GM21825 (cell line): ENCODE data around the gene MYCN.
"Not testable (repeated sequence)": the region's sequence is repeated elsewhere in the genome, so short reads cannot be mapped to it uniquely, and the experiment has no call there.

Experiments
- ATAC-seq: cut with Tn5 transposase; IDR thresholded peaks from one replicate; pipeline ENCODE4 v1.9.1; 2021; ENCODE audit warnings: mild to moderate bottlenecking, moderate library complexity; ENCODE audit not compliant: unreplicated experiment

Gene MYCN

GRCh38 chr2:15956751-15957736 lies 16.7 kb downstream of the MYCN start:
- no peak for ATAC-seq

DNA sequence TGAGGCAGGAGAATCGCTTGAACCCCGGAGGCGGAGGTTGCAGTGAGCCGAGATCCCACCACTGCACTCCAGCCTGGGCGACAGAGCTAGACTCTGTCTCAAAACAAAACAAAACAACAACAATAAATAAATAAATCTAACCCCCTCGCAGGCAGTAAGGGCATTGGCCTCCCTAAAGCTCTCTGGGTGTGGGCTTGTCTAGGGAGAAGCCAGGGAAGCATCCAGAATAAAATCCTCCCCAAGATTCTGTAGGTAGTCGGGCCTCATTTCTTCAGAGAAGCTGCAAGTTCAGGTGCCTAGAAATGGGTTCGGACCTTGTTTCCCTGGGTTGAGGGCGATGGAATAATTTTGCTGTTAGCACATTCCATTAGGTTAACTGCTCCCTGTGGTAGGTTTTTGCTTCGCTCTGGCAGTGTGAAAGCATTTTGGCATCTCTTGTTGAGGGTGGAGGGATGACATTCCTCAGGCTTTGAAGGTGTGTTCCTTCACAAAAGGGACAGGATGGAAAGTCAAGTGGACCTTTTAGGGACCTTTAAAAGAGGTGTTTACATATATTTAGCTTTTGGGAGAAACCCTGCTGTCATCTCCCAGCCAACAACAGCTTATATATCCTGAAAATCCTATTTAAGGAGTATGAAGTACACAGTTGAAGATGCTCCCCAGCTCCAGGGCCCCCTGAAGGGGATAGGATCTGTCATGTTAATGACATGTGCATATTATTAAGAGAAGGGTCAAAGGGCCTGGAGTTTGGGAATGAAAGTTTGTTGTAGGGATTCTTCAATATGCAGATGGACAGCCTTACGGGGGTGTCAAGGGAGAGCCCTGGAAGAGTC lies 17.7 kb downstream of the MYCN start:
- no peak for ATAC-seq

- no peak for ATAC-seq
Measured at GRCh38 chr2:15959331-15960153, 19.2 kb downstream of the MYCN start.

DNA sequence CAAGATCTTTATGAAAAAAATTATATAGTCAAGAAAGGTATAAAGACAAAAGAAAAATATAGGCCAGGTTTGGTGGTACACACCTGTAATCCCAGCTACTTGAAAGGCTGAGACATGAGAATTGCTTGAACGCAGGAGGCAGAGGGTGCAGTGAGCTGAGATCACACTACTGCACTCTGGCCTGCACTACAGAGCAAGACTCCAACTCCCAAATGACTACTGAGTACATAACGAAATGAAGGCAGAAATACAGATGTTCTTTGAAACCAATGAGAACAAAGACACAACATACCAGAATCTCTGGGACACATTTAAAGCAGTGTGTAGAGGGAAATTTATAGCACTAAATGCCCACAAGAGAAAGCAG lies 19.8 kb downstream of the MYCN start:
- ATAC-seq: not testable (repeated sequence)

DNA sequence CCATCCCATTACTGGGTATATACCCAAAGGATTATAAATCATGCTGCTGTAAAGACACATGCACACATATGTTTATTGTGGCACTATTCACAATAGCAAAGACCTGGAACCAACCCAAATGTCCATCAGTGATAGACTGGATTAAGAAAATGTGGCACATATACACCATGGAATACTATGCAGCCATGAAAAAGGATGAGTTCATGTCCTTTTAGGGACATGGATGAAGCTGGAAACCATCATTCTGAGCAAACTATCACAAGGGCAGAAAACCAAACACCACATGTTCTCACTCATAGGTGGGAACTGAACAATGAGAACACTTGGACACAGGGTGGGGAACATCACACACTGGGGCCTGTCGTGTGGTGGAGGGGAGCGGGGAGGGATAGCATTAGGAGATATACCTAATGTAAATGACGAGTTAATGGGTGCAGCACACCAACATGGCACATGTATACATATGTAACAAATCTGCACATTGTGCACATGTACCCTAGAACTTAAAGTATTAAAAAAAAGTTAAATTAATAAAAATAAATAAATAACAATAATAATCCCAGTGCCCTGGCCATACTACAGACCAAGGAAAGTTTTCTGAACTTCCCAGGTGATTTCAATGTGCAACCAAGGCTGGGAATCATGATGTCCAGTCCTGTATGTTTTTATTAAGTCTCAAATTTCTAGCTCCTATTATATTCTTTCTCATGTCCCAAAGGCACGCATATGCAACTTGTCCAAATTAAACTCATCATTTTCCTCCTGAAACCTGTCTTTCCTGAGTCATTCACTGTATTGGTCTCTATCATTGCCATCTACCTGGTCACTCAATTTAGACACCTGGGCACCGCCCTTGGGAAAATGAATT lies 23.0 kb downstream of the MYCN start:
- not testable (repeated sequence) for ATAC-seq

DNA sequence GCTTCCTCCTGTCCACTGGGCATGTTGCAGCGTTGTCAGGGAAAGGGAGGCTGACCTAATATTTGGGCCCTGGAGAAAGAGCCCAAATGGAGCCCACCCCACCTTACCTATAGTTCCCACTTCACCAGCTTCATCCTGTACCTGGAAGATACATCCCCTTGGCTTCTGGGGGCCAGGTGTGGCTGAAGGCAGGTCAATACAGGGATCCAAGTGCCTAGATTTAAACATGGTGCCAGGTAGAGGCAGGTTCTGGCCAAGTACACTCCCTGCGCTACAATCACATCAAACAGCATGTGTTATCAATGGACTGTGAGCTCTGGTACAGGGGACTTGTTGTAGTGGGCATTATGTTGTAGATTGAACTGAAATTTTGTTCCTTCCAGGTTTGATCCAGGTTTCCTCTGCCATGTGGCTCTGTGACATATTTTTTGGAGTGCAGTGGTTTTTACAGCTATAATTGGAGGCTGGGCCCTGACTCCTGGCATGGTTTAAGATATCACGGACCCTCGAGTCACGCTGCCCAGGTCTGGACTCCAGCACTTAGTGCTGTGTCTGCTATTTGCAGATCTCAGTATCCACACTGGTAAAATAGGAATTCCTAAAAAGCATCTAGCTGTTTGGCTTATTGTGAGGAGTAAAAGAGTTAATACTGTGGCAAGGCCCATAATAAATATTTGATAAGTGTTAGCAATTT lies 23.8 kb downstream of the MYCN start:
- ATAC-seq: no peak

DNA sequence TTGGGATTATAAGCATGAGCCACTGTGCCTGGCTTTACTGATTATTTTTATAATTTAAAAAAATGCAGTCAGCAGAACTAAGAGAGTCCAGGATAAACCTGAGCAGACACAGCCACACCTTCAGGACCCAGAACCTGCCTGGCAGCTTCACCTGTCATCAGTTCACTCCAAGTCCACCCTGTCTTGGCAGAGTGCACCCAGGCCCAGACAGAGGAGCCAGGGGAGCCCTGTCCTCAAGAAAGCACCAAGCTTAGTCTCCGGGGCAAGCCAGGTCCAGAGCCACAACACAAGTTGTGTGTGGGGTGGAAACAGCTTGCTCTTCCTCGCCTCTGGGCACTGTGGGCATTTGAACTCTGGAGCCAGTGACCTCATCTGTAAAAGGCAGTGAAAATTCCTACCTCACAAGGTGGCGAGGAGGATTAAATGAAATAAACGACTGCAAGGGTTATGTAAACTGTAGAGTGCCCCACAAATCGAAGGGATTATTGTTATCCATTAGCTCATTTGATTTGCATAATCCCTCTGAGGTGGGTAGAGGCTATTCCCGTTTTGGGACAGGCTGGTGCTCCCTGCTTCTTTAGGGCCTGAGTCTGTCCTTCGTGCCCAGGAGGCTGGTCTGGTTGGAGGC lies 24.7 kb downstream of the MYCN start:
- no peak for ATAC-seq

DNA sequence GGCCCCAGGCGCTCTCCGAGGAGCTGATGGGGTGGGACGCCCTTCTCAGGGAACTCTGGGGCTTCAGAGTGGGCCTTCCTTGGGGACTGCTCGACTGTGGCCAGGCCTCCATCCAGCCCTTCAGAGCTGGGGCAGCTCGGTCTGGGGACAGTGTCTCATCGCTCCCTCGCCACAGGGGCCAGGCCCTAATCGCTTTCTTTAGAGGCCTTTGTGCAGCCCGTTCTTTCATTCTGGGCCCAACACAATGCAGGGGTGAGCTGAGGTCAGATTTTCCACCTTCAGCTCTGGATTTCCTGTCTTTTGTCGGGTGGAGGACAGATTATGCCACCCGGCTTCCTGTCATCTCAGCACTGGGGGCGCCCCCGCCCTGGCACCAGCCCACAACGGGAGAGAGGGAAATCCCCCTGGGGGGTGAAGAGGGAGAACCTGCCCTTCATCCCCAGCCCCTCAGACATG lies 25.2 kb downstream of the MYCN start:
- no peak for ATAC-seq

GRCh38 chr2:15967415-15968279 lies 27.3 kb downstream of the MYCN start:
- no peak for ATAC-seq

DNA sequence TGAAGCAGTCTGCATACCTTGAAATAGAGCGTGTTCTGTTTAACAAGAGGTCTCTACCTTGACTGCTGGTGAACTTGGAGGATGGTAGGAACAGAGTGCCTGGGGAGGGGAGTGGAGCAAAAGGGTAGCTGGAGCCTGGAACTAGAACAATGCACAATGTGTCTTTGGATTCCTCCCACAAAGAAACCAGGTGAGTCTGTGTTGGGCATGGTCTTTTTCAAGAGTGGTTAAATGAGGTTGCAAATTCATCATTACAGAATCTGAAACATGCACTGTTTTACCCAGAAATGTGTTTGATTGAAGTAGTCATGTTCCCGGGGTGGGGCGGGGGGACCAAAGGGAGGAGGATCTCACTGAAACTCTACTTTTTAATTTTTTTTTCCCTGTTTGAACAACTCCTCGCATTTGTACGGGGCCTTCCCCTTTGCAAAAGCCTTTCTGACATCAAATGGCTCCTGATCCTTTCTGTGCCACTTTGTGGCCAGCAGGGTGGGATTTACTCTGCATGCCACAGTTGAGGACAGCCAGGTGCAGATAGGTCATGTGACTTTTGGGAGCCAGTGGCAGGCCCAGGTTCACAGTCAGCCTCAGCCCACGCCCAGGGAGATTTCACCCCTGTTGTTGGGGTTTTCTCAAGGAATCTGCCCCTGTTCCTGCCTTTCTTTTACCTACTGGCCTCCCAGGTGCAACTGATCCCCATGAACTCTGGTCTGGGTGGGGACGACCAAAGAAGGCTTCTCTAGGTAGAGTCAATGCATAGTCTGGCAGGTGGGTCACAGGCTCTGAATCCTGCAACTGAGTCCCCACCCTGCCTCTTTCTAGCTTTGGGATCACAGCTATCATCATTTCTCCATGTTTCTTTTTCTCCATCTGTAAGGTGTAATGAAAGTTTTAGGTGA lies 28.2 kb downstream of the MYCN start:
- ATAC-seq: no peak

GRCh38 chr2:15969214-15969613 lies 28.9 kb downstream of the MYCN start:
- ATAC-seq: no peak

GRCh38 chr2:15970701-15971100 lies 30.4 kb downstream of the MYCN start:
- no peak for ATAC-seq

DNA sequence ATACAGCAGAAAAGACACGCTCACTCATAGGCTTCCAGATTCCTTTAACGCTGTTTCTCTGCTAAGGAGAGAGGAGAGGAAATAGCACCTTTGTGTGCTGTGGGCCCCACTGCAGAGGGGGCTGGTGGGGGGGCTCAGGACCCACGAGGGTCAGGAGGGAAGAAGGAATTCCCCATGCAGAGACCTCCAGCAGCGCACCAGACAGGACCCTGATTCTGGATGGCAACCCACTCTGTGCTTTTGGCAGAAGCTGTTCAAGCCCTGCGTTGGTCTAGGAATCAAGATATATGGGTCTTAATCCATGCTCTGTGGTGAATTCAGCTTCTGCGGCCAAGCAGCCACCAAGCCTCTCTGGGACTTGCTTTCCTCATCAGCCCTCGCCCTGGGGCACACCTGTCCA lies 31.0 kb downstream of the MYCN start:
- ATAC-seq: no peak

DNA sequence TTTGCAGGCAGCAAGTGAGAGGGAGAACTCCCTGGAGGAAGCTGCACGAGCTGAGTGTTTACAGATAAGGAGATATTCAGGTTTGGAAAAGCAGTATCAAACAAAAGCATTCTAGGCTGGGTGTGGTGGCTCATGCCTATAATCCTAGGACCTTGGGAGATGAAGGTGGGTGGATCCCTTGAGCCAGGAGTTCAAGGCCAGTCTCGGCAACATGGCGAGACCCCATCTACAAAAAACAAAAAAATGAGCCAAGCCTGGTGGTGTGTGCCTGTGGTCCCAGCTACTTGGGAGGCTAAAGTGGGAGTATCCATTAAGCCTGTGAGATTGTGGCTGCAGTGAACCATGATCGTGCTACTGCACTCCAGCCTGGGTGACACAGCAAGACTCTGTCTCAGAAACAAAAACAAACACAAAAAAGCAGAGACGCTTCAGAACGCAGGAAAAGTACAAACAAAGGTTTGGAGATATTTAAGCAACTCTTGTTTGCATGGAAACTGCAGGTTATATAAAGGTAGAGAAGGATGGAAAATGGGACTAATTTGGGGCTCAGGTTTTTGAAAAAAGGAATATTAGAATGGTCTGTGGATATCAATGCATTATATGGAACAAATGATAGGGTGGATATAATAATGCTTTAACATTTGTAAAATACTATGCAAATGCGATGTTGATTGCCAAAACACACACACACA lies 31.6 kb downstream of the MYCN start:
- ATAC-seq: no peak

DNA sequence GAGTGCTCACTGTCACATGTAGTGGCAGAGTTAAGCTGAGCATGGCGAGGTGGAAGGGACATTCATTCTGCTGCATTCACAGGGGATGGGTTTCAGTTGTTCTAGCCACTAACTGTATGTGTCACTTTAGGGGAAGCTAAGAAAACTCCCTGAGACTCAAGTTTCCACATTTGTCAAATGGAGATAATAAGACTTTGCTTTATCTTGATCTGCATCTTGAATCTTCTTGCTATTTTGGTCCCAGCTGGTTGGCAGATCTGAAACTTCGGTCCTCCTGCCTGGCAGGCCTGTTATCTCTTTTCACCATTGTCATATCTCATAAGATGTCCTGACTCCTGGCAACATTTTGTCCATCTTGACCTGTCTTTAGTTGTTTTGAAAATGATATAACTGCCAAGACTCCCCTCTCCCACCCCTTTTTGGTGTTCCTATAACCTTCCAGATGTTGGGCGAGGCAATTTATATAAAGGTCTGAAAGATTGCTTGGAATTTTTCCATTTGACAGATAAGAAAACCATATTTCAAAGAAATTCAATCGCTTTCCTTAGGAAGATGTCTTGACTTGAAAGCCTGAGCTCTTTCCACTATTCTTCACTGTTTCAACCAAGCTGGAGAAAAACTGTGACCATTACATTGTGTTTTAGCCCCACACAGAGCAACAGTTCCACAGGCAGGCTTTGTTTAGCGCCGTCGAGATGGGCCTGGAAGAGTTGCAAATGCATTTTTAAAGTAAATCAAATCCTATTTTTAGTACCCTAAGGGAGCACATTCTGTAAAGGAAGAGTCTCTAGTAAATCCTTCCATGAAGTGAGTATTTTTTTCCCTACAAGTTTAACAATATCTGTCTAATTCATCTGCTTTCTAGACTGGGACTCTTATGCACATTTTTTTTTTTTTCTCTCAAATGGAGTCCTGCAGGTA lies 33.4 kb downstream of the MYCN start:
- no peak for ATAC-seq
